ENCODE measurements around the gene FLYWCH2.

Gene FLYWCH2

DNA sequence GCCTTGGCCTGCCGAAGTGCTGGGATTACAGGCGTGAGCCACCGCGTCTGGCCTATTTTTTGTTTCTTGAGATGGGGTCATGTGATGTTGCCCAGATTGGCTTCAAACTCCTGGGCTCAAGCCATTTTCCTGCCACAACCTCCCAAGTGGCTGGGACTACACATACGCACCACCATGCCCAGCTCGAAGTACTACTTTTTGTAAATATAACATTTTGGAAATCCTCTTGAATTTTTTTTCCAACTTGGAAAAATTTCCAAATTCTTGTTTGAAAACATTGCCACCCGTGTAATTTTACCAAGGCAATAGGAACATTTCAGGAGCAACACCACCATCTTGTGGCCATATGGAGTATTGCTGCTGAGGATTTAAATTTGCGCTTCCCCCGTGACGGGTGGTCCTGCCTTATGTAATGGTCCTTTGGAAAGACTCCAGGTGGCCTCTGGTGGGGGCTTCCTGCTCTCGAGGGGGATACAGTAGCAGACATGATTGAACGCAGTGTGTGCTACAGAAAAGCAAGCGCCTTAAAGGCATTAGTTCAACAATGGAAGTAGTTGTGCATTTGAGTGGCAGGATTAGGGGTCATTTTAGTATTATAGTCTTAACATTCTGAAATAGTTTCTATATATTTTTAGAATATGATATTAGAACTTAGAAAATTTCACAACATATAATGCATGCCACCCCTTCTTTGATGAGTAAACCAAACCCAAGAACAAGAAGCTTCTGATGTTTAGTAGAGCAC lies 36.7 kb downstream of the FLYWCH2 start:
- ChIA-PET CTCF (interaction anchor here (1.2 to 3.1 kb wide), 3 partner anchors 13 to 81 kb away, joined by 3 to 14 read pairs (median 7); no protein-coding TSS in a partner anchor), POLR2A (no interaction called here)
- no peak for TF ChIP-seq LEF1 (IDR thresholded peaks at IDR 0.05; ENCODE audit: borderline replicate concordance)
- no peak for TF ChIP-seq HDGF (IDR thresholded peaks at IDR 0.05; ENCODE audit: borderline replicate concordance)
- no peak for TF ChIP-seq BHLHE40 (IDR thresholded peaks at IDR 0.05; ENCODE audit: borderline replicate concordance)
- TF ChIP-seq NFRKB (IDR thresholded peaks at IDR 0.05) = no peak
- TF ChIP-seq CTBP1 (IDR thresholded peaks at IDR 0.05; ENCODE audit: borderline replicate concordance) = no peak
- no peak for TF ChIP-seq L3MBTL2 (conservative IDR thresholded peaks at IDR 0.05)
- TF ChIP-seq FOXM1 (IDR thresholded peaks at IDR 0.05; ENCODE audit: borderline replicate concordance) = no peak
- no peak for TF ChIP-seq ELF4 (IDR thresholded peaks at IDR 0.05)
- no peak for TF ChIP-seq SP1 (IDR thresholded peaks at IDR 0.05)
- TF ChIP-seq ARNT (IDR thresholded peaks at IDR 0.05) = no peak
- TF ChIP-seq, protein P1, sequence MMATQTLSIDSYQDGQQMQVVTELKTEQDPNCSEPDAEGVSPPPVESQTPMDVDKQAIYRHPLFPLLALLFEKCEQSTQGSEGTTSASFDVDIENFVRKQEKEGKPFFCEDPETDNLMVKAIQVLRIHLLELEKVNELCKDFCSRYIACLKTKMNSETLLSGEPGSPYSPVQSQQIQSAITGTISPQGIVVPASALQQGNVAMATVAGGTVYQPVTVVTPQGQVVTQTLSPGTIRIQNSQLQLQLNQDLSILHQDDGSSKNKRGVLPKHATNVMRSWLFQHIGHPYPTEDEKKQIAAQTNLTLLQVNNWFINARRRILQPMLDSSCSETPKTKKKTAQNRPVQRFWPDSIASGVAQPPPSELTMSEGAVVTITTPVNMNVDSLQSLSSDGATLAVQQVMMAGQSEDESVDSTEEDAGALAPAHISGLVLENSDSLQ (IDR thresholded peaks at IDR 0.05) = no peak
- no peak for TF ChIP-seq TARDBP (IDR thresholded peaks at IDR 0.05)
- TF ChIP-seq ZNF384 (IDR thresholded peaks at IDR 0.05) = no peak
- peak; percentile 58 for DNase-seq (ENCODE audit: extremely low spot score)

DNA sequence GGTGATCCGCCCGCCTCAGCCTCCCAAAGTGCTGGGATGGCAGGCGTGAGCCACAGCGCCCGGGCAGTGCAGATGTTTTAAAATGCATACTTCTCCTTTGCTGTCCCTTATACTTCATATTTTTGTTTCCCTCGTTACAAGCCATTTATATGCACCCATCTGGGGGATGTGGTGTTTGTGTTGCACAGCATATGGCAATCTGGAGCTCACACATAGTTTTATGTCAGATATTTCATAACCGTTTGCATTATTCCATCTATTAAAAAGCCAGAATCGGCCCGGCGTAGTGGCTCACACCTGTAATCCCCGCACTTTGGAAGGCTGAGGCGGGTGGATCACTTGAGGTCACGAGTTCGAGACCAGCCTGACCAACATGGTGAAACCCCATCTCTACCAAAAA lies 40.5 kb downstream of the FLYWCH2 start:
- no peak for DNase-seq (ENCODE audit: extremely low spot score)
- ChIA-PET POLR2A (interaction anchor here (0.8 kb wide), 1 partner anchor 12 kb away, joined by 4 read pairs; the partner anchor contains the start of gene FLYWCH1), CTCF (interaction anchor here (0.7 kb wide), 1 partner anchor 135 kb away, joined by 7 read pairs; no protein-coding TSS in a partner anchor)
- TF ChIP-seq FOXA1 (IDR thresholded peaks at IDR 0.05) = no peak
- TF ChIP-seq FOXK2 (IDR thresholded peaks at IDR 0.05) = no peak
- no peak for TF ChIP-seq L3MBTL2 (conservative IDR thresholded peaks at IDR 0.05)
- TF ChIP-seq ARNT (IDR thresholded peaks at IDR 0.05) = no peak
- no peak for TF ChIP-seq CTBP1 (IDR thresholded peaks at IDR 0.05; ENCODE audit: borderline replicate concordance)
- TF ChIP-seq SUZ12 (IDR thresholded peaks at IDR 0.05) = no peak
- no peak for TF ChIP-seq BHLHE40 (IDR thresholded peaks at IDR 0.05; ENCODE audit: borderline replicate concordance)
- TF ChIP-seq TARDBP (IDR thresholded peaks at IDR 0.05) = no peak
- no peak for TF ChIP-seq NFRKB (IDR thresholded peaks at IDR 0.05)
- no peak for TF ChIP-seq HDGF (IDR thresholded peaks at IDR 0.05; ENCODE audit: borderline replicate concordance)
- TF ChIP-seq ZNF384 (IDR thresholded peaks at IDR 0.05) = no peak
- TF ChIP-seq ELF4 (IDR thresholded peaks at IDR 0.05) = no peak
- no peak for TF ChIP-seq FOXM1 (IDR thresholded peaks at IDR 0.05; ENCODE audit: borderline replicate concordance)
- TF ChIP-seq, protein P1 (IDR thresholded peaks at IDR 0.05) = no peak
- TF ChIP-seq SP1 (IDR thresholded peaks at IDR 0.05) = no peak

DNA sequence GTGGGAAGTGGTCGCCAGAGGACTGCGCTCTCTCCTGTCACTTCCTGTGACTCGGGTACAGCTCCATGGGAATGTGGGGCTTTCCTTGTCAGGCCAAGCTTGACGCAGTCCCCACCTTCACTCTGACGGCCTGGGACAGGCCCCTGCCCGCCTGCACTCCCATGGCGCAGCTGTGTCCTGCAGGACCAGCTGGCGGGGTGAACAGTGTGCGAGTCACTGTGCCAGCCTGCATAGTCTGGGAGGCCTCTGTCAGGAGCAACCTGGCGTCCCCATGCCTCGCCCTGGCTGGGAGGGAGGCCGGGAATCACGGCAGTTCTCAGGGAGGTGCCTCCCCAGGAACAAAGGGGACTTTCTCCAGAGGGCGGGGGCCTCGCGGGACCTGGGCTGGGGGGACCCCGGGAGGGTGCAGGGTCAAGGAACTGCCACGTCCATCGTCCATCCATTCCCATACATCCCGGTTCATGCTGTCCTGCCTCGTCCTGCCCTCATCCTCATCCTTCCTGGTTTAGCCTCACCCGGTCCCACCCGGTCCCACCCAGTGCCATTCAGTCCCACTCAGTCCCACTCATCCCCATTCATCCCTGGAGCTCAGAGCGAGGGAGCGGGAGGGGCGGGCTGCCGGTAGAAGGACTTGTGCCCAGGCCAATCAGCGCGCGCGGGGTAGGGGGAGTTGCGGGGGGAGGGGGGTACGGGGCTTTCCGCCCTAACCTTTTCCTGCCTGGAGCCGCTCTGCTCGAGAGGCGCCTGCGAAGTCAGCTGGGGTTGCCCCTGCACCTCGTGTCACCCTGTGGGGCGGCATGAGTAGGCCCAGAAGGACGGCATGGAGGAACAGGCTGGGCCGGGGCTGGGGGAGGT lies 42.1 kb downstream of the FLYWCH2 start:
- no peak for DNase-seq (ENCODE audit: extremely low spot score)
- TF ChIP-seq SUZ12 (IDR thresholded peaks at IDR 0.05) = no peak
- TF ChIP-seq L3MBTL2 (conservative IDR thresholded peaks at IDR 0.05) = no peak
- no peak for TF ChIP-seq SP1 (IDR thresholded peaks at IDR 0.05)
- TF ChIP-seq ARNT (IDR thresholded peaks at IDR 0.05) = no peak
- TF ChIP-seq NFRKB (IDR thresholded peaks at IDR 0.05) = no peak
- TF ChIP-seq FOXM1 (IDR thresholded peaks at IDR 0.05; ENCODE audit: borderline replicate concordance) = no peak
- no peak for TF ChIP-seq HDGF (IDR thresholded peaks at IDR 0.05; ENCODE audit: borderline replicate concordance)
- TF ChIP-seq BHLHE40 (IDR thresholded peaks at IDR 0.05; ENCODE audit: borderline replicate concordance) = no peak
- TF ChIP-seq ELF4 (IDR thresholded peaks at IDR 0.05) = no peak
- TF ChIP-seq TARDBP (IDR thresholded peaks at IDR 0.05) = no peak
- no peak for TF ChIP-seq LEF1 (IDR thresholded peaks at IDR 0.05; ENCODE audit: borderline replicate concordance)
- ChIA-PET CTCF (no interaction called here), POLR2A (no interaction called here)

DNA sequence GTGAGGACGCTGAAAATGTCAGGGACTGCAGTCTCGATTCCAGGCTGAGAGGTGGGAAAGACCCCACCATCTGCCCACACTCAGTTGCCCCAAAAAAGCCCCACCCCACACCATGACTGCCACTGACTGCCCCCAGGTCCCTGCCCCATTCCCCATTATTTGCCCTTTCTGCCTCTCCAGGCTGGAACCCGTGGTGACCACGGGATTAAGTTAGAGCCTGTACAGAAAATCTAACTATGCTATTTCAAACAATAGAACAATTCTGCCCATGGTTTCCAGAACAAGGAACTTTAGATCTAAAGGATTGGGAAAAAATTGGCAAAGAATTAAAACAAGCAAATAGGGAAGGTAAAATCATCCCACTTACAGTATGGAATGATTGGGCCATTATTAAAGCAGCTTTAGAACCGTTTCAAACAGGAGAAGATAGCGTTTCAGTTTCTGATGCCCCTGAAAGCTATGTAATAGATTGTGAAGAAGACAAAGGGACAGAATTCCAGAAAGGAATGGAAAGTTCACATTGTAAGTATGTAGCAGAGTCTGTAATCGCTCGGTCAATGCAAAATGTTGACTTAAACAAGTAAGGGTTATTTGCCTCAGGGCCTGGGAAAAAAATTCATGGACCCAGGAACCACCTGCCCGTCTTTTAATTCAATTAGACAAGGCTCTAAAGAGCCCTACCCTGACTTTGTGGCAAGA lies 43.1 kb downstream of the FLYWCH2 start:
- no peak for TF ChIP-seq FOXK2 (IDR thresholded peaks at IDR 0.05)
- TF ChIP-seq ELF4 (IDR thresholded peaks at IDR 0.05) = no peak
- TF ChIP-seq TARDBP (IDR thresholded peaks at IDR 0.05) = no peak
- no peak for DNase-seq (ENCODE audit: extremely low spot score)
- ChIA-PET CTCF (interaction anchor here (1.2 to 1.9 kb wide), 7 partner anchors 9 to 125 kb away, joined by 4 to 13 read pairs (median 5); no protein-coding TSS in a partner anchor), POLR2A (interaction anchor here (1.2 kb wide), 1 partner anchor 244 kb away, joined by 4 read pairs; the partner anchor contains the start of gene KCTD5)

DNA sequence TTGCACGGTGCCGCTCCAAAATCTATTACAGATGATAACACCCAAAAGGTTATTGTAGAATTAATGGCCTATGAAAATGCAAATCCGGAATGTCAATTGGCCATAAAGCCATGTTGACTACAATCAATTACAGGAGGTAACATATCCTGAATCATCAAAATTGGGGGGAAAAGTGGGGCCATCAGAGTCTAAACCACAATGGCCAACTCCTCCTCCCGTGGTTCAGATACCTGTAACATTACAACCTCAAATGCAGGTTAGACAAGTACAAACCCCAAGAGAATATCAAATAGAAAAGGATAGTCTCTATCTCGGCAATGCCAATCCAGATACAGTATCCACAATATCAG lies 43.6 kb downstream of the FLYWCH2 start:
- no peak for DNase-seq (ENCODE audit: extremely low spot score)
- ChIA-PET POLR2A (interaction anchor here (0.7 to 1.2 kb wide), 2 partner anchors 143 to 244 kb away, joined by 3 to 4 read pairs; partner anchors contain the start of gene KCTD5), CTCF (interaction anchor here (0.7 to 1.9 kb wide), 10 partner anchors 10 to 414 kb away, joined by 3 to 13 read pairs (median 5); no protein-coding TSS in a partner anchor)
- no peak for TF ChIP-seq FOXM1 (IDR thresholded peaks at IDR 0.05; ENCODE audit: borderline replicate concordance)
- no peak for TF ChIP-seq NFRKB (IDR thresholded peaks at IDR 0.05)
- TF ChIP-seq SP1 (IDR thresholded peaks at IDR 0.05) = no peak
- TF ChIP-seq FOXK2 (IDR thresholded peaks at IDR 0.05) = no peak
- TF ChIP-seq ELF4 (IDR thresholded peaks at IDR 0.05) = no peak
- no peak for TF ChIP-seq HDGF (IDR thresholded peaks at IDR 0.05; ENCODE audit: borderline replicate concordance)
- no peak for TF ChIP-seq L3MBTL2 (conservative IDR thresholded peaks at IDR 0.05)
- no peak for TF ChIP-seq LEF1 (IDR thresholded peaks at IDR 0.05; ENCODE audit: borderline replicate concordance)
- TF ChIP-seq, protein P1 (IDR thresholded peaks at IDR 0.05) = no peak
- TF ChIP-seq ZNF384 (IDR thresholded peaks at IDR 0.05) = no peak
- TF ChIP-seq CTBP1 (IDR thresholded peaks at IDR 0.05; ENCODE audit: borderline replicate concordance) = no peak
- TF ChIP-seq FOXA1 (IDR thresholded peaks at IDR 0.05) = no peak

Measured in HEK293T (cell line).